Fibroblast of lung (primary cell): ENCODE results near the gene TOLLIP. TPM values are rescaled to one million over a fixed set of nuclear protein-coding genes. Genes with fewer than 3 reads are reported as not detected.
"Not testable (repeated sequence)": the region's sequence is repeated elsewhere in the genome, so short reads cannot be mapped to it uniquely, and the experiment has no call there.

Experiments
- DNase-seq, 2 donors: peaks; one replicate each; pipeline versions ENCODE4 v3.0.0 to v3.0.0-alpha.2; 2010; ENCODE audit warnings: low read depth in 2 of 2
- H2AFZ ChIP-seq: 2 replicates; pipeline ENCODE4 v1.5.1; 2012; ENCODE audit warnings: low read length, control low read depth, inconsistent platforms
- H3K27ac ChIP-seq: 2 replicates; pipeline ENCODE4 v1.5.1; 2011; ENCODE audit warnings: low read length, control low read depth; ENCODE audit not compliant: insufficient read depth
- H3K27me3 ChIP-seq: 2 replicates; pipeline ENCODE4 v1.5.1; 2011; ENCODE audit warnings: mild to moderate bottlenecking, low read length; ENCODE audit not compliant: control insufficient read depth, insufficient read depth
- H3K36me3 ChIP-seq: 2 replicates; pipeline ENCODE4 v1.5.1; 2011; ENCODE audit warnings: low read length; ENCODE audit not compliant: control insufficient read depth, insufficient read depth
- H3K4me1 ChIP-seq: 2 replicates; pipeline ENCODE4 v1.5.1; 2011; ENCODE audit warnings: low read length; ENCODE audit not compliant: control insufficient read depth, insufficient read depth; ENCODE audit errors: extremely low read depth
- H3K4me2 ChIP-seq: 2 replicates; pipeline ENCODE4 v1.5.1; 2011; ENCODE audit warnings: low read length, control low read depth; ENCODE audit not compliant: insufficient read depth; ENCODE audit errors: extremely low read depth
- H3K4me3 ChIP-seq, 4 experiments: fragments of 200-600 bp in 1 of 4; sonication (generic) in 1 of 4; replicated peaks in 1 of 4; 2 replicates each; pipeline ENCODE4 v1.5.1; 2011 to 2016; ENCODE audit warnings: low read length in 4 of 4, low read depth in 3 of 4, mild to moderate bottlenecking in 3 of 4, control low read depth in 2 of 4, inconsistent platforms in 1 of 4, mixed read lengths in 1 of 4; ENCODE audit not compliant: insufficient read depth in 1 of 4; ENCODE audit errors: control extremely low read depth in 1 of 4
- H3K79me2 ChIP-seq: 2 replicates; pipeline ENCODE4 v1.5.1; 2012; ENCODE audit warnings: mild to moderate bottlenecking, low read length, inconsistent platforms; ENCODE audit not compliant: control insufficient read depth, insufficient read depth
- H3K9ac ChIP-seq: 2 replicates; pipeline ENCODE4 v1.5.1; 2011; ENCODE audit warnings: mild to moderate bottlenecking, low read length, control low read depth; ENCODE audit not compliant: insufficient read depth
- H3K9me3 ChIP-seq: 2 replicates; pipeline ENCODE4 v1.5.1; 2012; ENCODE audit warnings: low read depth, low read length; ENCODE audit not compliant: control insufficient read depth, insufficient read depth
- H4K20me1 ChIP-seq: 2 replicates; pipeline ENCODE4 v1.5.1; 2011; ENCODE audit warnings: low read length; ENCODE audit not compliant: control insufficient read depth, insufficient read depth; ENCODE audit errors: extremely low read depth
- polyA plus RNA-seq, 2 donors: library from polyadenylated mRNA; depleted of rRNA in 1 of 2; stranded (reverse) in 1 of 2; unstranded in 1 of 2; fragments of >200 nt; gene quantifications; 2 replicates each; pipeline ENCODE4 v1.2.1, GENCODE V29; 2011 to 2012; ENCODE audit warnings: missing spikeins in 1 of 2
- total RNA-seq: library from RNA; depleted of rRNA; stranded (reverse); fragments of >200 nt; gene quantifications from 2 replicates; pipeline ENCODE4 v1.2.1, GENCODE V29; 2014
- TF ChIP-seq, protein P1 (sequence below), 2 donors: IDR thresholded peaks in 1 of 2; conservative IDR thresholded peaks in 1 of 2; 1 replicate in 1 of 2; 2 replicates in 1 of 2; pipeline ENCODE4 v1.5.1; 2011 to 2012; ENCODE audit warnings: low read length in 2 of 2, control low read depth in 1 of 2, inconsistent platforms in 1 of 2, low read depth in 1 of 2, mild to moderate bottlenecking in 1 of 2

The TOLLIP gene
- total and polyA plus RNA-seq, 2 donors (not counting 1 experiment from before 2014, with no cell fraction given) = 28.4 to 34.6 TPM

DNA sequence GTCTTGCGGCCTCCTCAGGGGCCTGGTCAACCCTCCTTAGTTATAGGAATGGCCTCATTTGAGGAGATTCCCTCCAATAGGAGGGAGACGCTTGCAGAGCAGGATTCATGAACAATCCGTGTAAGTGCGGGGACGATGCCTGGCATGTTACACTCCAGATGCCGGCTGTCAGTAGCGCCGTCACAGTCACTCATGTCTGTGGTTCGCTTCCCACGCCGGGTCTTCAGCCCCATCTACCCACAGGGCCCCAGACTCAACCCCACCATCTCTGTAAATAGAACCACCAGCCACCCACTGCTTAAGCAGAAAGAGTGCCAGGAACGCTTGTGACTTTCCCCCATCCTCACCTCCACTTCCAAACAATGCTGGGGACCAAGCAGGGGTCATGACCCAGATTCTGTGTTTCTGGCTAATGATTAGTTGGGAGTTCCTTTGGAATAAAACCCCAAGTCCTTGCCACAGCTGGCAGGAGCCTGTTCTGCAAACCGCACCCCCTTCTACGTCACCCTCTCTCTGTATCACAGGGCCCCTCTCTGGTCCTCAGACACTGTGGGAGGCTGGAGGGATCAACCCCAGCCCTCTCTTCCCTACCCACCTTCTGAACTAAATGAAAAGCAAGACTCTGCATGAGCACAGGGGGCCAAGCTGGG is 38.8 kb upstream of the TOLLIP start:
- Histone ChIP-seq H3K27me3 (no peaks in the 10 kb centered on the region), H3K9me3 (no peaks in the 10 kb centered on the region), H3K36me3 (no peaks in the 10 kb centered on the region), H3K9ac (no peak overlapping the region), H3K4me3 (no peak overlapping the region), H3K4me2 (no peak overlapping the region), H2AFZ (no peak overlapping the region), H4K20me1 (no peaks in the 10 kb centered on the region), H3K27ac (no peak overlapping the region), H3K79me2 (no peaks in the 10 kb centered on the region), H3K4me1 (no peaks in the 10 kb centered on the region)
- TF ChIP-seq, protein P1, sequence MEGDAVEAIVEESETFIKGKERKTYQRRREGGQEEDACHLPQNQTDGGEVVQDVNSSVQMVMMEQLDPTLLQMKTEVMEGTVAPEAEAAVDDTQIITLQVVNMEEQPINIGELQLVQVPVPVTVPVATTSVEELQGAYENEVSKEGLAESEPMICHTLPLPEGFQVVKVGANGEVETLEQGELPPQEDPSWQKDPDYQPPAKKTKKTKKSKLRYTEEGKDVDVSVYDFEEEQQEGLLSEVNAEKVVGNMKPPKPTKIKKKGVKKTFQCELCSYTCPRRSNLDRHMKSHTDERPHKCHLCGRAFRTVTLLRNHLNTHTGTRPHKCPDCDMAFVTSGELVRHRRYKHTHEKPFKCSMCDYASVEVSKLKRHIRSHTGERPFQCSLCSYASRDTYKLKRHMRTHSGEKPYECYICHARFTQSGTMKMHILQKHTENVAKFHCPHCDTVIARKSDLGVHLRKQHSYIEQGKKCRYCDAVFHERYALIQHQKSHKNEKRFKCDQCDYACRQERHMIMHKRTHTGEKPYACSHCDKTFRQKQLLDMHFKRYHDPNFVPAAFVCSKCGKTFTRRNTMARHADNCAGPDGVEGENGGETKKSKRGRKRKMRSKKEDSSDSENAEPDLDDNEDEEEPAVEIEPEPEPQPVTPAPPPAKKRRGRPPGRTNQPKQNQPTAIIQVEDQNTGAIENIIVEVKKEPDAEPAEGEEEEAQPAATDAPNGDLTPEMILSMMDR (conservative IDR thresholded peaks at IDR 0.05 in 1 of 2, IDR thresholded peaks at IDR 0.05 in 1 of 2; ENCODE audit: low read depth in 1 of 2, low read length in 2 of 2) = no peak
- DNase-seq = no peak

DNA sequence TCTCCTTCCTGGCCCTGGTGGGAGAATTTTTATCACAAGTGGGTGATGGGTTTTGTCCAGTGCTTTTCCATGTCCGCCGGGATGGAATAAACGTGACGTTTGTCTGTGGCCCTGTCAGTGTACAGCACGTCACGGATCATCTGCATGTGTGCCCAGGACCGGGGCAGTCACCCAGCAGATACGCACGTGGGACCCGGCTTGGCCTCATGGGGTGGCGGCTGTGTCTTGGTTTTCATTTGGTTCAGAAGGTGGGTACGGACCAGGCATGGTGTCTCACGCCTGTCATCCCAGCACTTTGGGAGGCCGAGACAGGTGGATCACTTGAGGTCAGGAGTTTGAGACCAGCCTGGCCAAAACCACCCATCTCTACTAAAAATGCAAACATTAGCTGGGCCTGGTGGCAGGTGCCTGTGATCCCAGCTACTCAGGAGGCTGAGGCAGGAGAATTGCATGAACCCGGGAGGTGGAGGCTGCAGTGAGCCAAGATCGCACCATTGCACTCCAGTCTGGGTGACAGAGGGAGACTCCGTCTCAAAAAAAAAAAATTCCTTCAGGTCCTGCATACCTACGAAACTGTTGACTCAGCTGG is 38.1 kb upstream of the TOLLIP start:
- not testable (repeated sequence) for H3K4me1 ChIP-seq, H3K36me3 ChIP-seq, DNase-seq, H4K20me1 ChIP-seq, H3K27me3 ChIP-seq, H3K9ac ChIP-seq, H3K27ac ChIP-seq, H2AFZ ChIP-seq, H3K4me2 ChIP-seq, H3K9me3 ChIP-seq, H3K4me3 ChIP-seq, H3K79me2 ChIP-seq

DNA sequence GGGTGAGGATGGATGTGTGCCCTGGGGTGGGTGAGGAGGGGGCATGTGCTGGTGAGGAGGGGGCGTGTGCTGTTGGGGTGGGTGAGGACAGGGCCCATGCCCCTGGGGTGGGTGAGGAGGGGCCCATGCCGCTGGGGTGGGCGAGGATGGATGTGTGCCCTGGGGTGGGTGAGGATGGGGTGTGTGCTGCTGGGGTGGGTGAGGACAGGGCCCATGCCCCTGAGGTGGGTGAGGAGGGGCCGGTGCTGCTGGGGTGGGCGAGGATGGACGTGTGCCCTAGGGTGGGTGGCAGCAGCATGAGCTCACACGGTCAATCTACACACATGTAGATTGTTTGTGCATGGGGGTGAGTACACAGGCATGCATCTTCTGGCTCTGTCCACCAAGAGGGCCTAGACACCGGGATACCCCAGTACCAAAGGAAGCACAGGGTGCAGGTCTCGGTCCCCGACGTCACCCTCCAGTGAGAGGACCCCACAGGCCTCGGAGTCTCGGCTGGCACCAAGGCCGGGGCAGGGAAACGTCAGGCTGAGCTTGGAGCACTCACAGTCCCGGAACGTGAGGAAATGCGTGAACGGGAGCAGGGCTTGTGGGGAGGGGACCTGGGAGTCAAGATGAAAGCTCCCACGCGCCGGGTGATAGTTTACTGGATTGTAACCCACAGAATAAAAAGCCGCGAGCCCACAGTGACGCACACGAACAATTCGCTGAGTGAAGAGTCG is 37.4 kb upstream of the TOLLIP start:
- no peaks in the 10 kb centered on the region for H3K79me2 ChIP-seq
- H3K9me3 ChIP-seq = no peaks in the 10 kb centered on the region
- no peaks in the 10 kb centered on the region for H3K27me3 ChIP-seq
- no peak overlapping the region for H3K27ac ChIP-seq
- DNase-seq = no peak
- no peaks in the 10 kb centered on the region for H3K4me1 ChIP-seq
- no peaks in the 10 kb centered on the region for H3K36me3 ChIP-seq
- TF ChIP-seq, protein P1 (conservative IDR thresholded peaks at IDR 0.05 in 1 of 2, IDR thresholded peaks at IDR 0.05 in 1 of 2; ENCODE audit: low read depth in 1 of 2, low read length in 2 of 2) = no peak
- H3K9ac ChIP-seq = no peak overlapping the region
- H2AFZ ChIP-seq = no peak overlapping the region
- no peak overlapping the region for H3K4me2 ChIP-seq
- no peaks in the 10 kb centered on the region for H4K20me1 ChIP-seq
- H3K4me3 ChIP-seq = no peak overlapping the region
